ENCODE data around the gene KIAA1671. TPM values are rescaled to one million over a fixed set of nuclear protein-coding genes. Genes with fewer than 3 reads are reported as not detected.

Gene KIAA1671
- total RNA-seq, 1 donor from 2014 or later = 8.3 TPM

DNA sequence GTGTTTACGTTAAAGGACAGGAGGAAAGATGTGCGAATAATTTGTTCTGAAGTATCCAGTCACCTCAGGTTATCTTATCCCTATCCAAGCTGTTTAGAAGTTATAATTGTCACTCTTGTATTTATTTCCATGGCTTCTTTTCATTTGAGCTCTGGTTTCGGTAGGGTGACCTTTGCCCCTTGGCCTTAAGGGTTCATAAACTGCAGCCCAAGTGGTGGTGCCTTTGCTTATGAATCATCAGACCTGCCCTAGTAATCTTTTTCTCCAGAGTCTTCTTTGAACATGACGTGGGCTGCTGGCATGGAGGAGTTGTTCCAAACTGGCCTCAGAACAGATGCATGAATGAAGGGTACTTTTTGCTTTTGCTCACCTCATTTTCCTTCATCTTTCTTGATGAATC, 240.6 kb downstream of the KIAA1671 start:
- no peaks in the 10 kb centered on the region for H3K4me1 Mint-ChIP-seq (ENCODE audit: unreplicated experiment)
- no peaks in the 10 kb centered on the region for H3K9me3 Mint-ChIP-seq (ENCODE audit: unreplicated experiment)
- no peak for DNase-seq (ENCODE audit: extremely low spot score, unreplicated experiment)
- no peak overlapping the region for H3K4me3 Mint-ChIP-seq (ENCODE audit: unreplicated experiment)
- H3K27ac Mint-ChIP-seq (ENCODE audit: unreplicated experiment) = no peak overlapping the region
- no peaks in the 10 kb centered on the region for H3K36me3 Mint-ChIP-seq (ENCODE audit: unreplicated experiment)
- TF ChIP-seq, protein P1, sequence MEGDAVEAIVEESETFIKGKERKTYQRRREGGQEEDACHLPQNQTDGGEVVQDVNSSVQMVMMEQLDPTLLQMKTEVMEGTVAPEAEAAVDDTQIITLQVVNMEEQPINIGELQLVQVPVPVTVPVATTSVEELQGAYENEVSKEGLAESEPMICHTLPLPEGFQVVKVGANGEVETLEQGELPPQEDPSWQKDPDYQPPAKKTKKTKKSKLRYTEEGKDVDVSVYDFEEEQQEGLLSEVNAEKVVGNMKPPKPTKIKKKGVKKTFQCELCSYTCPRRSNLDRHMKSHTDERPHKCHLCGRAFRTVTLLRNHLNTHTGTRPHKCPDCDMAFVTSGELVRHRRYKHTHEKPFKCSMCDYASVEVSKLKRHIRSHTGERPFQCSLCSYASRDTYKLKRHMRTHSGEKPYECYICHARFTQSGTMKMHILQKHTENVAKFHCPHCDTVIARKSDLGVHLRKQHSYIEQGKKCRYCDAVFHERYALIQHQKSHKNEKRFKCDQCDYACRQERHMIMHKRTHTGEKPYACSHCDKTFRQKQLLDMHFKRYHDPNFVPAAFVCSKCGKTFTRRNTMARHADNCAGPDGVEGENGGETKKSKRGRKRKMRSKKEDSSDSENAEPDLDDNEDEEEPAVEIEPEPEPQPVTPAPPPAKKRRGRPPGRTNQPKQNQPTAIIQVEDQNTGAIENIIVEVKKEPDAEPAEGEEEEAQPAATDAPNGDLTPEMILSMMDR (IDR thresholded peaks at IDR 0.05) = no peak
- H3K27me3 Mint-ChIP-seq (ENCODE audit: unreplicated experiment) = no peaks in the 10 kb centered on the region

DNA sequence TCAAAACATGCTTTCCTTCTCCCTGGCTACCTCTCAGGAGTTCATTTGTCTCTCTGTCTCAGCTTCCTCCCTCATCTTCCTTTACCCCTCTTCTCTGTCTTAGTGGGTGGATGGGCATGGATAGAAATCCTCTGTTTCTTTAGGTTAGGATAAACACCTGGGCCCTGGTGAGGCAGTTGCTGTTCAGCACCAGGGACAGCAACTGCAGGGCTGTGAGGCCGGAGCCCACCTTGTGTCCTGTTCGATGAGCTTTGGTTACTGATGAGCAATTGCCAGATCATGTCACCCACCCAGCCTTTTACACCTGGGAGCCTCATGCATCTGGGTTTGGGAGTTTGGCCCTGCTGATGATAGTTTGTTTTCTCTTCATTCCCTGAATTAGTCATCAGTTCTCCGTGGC, 241.0 kb downstream of the KIAA1671 start:
- TF ChIP-seq, protein P1 (IDR thresholded peaks at IDR 0.05) = no peak
- Mint-ChIP-seq H3K4me3 (ENCODE audit: unreplicated experiment) (no peak overlapping the region), H3K27ac (ENCODE audit: unreplicated experiment) (no peak overlapping the region), H3K4me1 (ENCODE audit: unreplicated experiment) (no peaks in the 10 kb centered on the region), H3K27me3 (ENCODE audit: unreplicated experiment) (no peaks in the 10 kb centered on the region), H3K9me3 (ENCODE audit: unreplicated experiment) (no peaks in the 10 kb centered on the region), H3K36me3 (ENCODE audit: unreplicated experiment) (no peaks in the 10 kb centered on the region)
- DNase-seq (ENCODE audit: extremely low spot score, unreplicated experiment) = no peak

DNA sequence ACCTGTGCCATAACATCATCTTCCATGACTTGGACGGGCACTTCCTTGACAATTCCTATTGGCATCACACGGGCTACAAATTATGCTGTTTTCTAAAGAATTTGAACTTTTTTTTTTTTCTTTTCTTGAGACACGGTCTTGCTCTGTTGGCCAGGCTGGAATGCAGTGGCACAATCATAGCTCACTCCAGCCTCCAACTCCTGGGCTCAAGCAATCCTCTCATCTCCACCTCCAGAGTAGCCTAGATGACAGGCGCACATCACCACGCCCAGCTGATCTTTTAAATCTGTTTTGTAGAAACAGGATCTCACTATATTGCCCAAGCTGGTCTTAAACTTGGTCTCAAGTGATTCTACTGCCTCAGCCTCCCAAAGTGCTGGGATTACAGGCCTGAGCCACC, 243.8 kb downstream of the KIAA1671 start:
- Mint-ChIP-seq H3K9me3 (ENCODE audit: unreplicated experiment) (no peaks in the 10 kb centered on the region), H3K36me3 (ENCODE audit: unreplicated experiment) (no peaks in the 10 kb centered on the region), H3K27ac (ENCODE audit: unreplicated experiment) (no peak overlapping the region), H3K4me3 (ENCODE audit: unreplicated experiment) (no peak overlapping the region), H3K4me1 (ENCODE audit: unreplicated experiment) (no peaks in the 10 kb centered on the region), H3K27me3 (ENCODE audit: unreplicated experiment) (no peaks in the 10 kb centered on the region)
- DNase-seq (ENCODE audit: extremely low spot score, unreplicated experiment) = no peak
- TF ChIP-seq, protein P1 (IDR thresholded peaks at IDR 0.05) = no peak

DNA sequence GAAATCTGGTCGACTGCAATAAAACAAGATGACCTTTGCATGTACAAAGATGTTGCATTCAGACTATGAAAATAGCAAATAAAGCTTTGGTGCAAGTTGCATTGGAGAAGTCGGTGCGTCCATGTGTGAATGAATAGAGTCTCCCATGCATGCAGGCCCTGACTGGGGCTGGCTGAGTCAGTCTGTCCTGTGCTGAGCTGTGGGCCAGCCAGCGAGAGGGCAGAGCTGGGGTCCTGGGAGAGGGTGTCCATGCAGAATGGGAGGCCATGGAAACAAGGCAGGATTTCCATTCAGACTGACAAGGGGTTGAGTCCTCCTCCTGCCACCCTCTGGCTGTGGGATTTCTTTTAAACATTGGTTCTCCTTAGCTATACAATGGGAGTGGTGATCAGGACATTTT, 244.8 kb downstream of the KIAA1671 start:
- H3K9me3 Mint-ChIP-seq (ENCODE audit: unreplicated experiment) = no peaks in the 10 kb centered on the region
- H3K27ac Mint-ChIP-seq (ENCODE audit: unreplicated experiment) = no peak overlapping the region
- no peaks in the 10 kb centered on the region for H3K36me3 Mint-ChIP-seq (ENCODE audit: unreplicated experiment)
- no peak for DNase-seq (ENCODE audit: extremely low spot score, unreplicated experiment)
- H3K27me3 Mint-ChIP-seq (ENCODE audit: unreplicated experiment) = no peaks in the 10 kb centered on the region
- H3K4me3 Mint-ChIP-seq (ENCODE audit: unreplicated experiment) = no peak overlapping the region
- TF ChIP-seq, protein P1 (IDR thresholded peaks at IDR 0.05) = no peak
- no peaks in the 10 kb centered on the region for H3K4me1 Mint-ChIP-seq (ENCODE audit: unreplicated experiment)

DNA sequence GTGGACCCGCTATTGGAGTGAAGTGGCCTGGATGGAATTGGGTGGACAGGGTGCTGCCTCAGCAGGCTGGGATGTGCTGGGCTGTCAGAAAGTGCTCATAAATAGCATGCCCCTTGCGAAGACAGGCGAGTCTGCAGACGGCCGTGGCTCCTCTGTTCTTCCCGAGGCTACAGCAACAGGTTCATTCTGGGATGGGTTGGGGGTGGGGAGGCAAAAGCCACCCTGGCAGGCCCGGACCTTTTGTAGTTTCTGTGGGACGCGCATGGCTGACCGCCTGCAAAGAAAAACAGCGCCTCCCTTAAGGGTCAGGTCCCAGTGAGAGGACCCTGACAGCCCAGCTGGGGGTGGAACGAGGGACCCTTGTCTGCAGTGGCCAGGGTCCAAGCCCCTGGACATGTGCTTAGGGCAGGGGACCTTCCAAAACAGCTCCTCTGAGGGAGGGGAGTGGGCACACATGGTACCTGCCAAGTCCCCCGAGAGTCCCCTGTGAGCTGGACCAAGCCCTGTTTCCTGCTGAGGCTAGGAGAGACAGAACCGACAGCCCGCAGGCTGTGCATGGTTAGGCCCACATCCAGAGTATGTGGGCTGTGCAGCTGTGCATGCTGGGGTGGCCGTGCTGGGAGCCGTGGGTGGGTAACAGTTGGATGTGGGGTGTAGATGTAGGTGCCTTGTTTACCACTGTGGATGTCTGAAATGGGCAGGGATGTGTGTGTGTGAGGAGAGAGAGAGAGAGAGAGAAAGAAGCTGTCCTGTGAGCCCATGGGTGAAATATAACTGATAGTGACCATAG, 247.4 kb downstream of the KIAA1671 start, which contains the start of gene CRYBB3:
Gene CRYBB3, plus strand, starts transcription at position 128 of the 790 bp plus-strand sequence. CDS start 1,539 bp downstream, outside the sequence.
- Mint-ChIP-seq H3K4me1 (ENCODE audit: unreplicated experiment) (no peaks in the 10 kb centered on the region), H3K9me3 (ENCODE audit: unreplicated experiment) (no peaks in the 10 kb centered on the region), H3K36me3 (ENCODE audit: unreplicated experiment) (no peaks in the 10 kb centered on the region), H3K27ac (ENCODE audit: unreplicated experiment) (no peak within 1 kb of the TSS), H3K4me3 (ENCODE audit: unreplicated experiment) (no peak within 1 kb of the TSS), H3K27me3 (ENCODE audit: unreplicated experiment) (no peaks in the 10 kb centered on the region)
- no peak for DNase-seq (ENCODE audit: extremely low spot score, unreplicated experiment)
- TF ChIP-seq, protein P1 (IDR thresholded peaks at IDR 0.05) = no peak
